GM18873 (cell line): ENCODE results near the gene LAMTOR4.

Experiments used
- ATAC-seq: cut with Tn5 transposase; IDR thresholded peaks from one replicate; pipeline ENCODE4 v1.9.1; 2021; ENCODE audit warnings: mild to moderate bottlenecking, moderate library complexity, moderate number of reproducible peaks; ENCODE audit not compliant: unreplicated experiment, low FRiP score

The LAMTOR4 gene

GRCh38 chr7:100152937-100153666 is 4.4 kb downstream of the LAMTOR4 start:
- no peak for ATAC-seq

GRCh38 chr7:100153708-100154535 is 5.2 kb downstream of the LAMTOR4 start:
- no peak for ATAC-seq

- ATAC-seq: no peak
Observed at GRCh38 chr7:100154651-100155491, 6.2 kb downstream of the LAMTOR4 start.

- no peak for ATAC-seq
Observed at GRCh38 chr7:100155553-100156317, 7.0 kb downstream of the LAMTOR4 start.

GRCh38 chr7:100156331-100157068 is 7.8 kb downstream of the LAMTOR4 start:
- ATAC-seq: no peak

GRCh38 chr7:100157069-100157333 is 8.3 kb downstream of the LAMTOR4 start:
- ATAC-seq: no peak

GRCh38 chr7:100157334-100158228 is 8.9 kb downstream of the LAMTOR4 start:
- ATAC-seq: no peak

GRCh38 chr7:100158229-100159098 is 9.7 kb downstream of the LAMTOR4 start, which contains the start of gene TRAPPC14:
Gene TRAPPC14, minus strand, starts transcription at chr7:100158723. Its CDS starts 224 bp downstream, at chr7:100158499.
- ATAC-seq: peak; percentile 65

- ATAC-seq: no peak
Observed at GRCh38 chr7:100159099-100159623, 10.4 kb downstream of the LAMTOR4 start.

- ATAC-seq: no peak
Observed at GRCh38 chr7:100160067-100160466, 11.3 kb downstream of the LAMTOR4 start.

- no peak for ATAC-seq
Observed at GRCh38 chr7:100163006-100163531, 14.4 kb downstream of the LAMTOR4 start.

GRCh38 chr7:100163871-100164270 is 15.2 kb downstream of the LAMTOR4 start:
- ATAC-seq: no peak

- no peak for ATAC-seq
Observed at GRCh38 chr7:100166317-100166940, 17.7 kb downstream of the LAMTOR4 start.

GRCh38 chr7:100166970-100167911 is 18.5 kb downstream of the LAMTOR4 start:
- ATAC-seq: no peak

GRCh38 chr7:100167912-100168323 is 19.2 kb downstream of the LAMTOR4 start:
- ATAC-seq: no peak
